HG03097 (cell line): ENCODE results near the gene APOC1.
A peak's percentile ranks its signal among the peaks of the same experiment; 100 is the strongest.

Experiments
- ATAC-seq: cut with Tn5 transposase; IDR thresholded peaks from one replicate; pipeline ENCODE4 v1.9.1; 2021; ENCODE audit not compliant: unreplicated experiment, low FRiP score

APOC1 gene

DNA sequence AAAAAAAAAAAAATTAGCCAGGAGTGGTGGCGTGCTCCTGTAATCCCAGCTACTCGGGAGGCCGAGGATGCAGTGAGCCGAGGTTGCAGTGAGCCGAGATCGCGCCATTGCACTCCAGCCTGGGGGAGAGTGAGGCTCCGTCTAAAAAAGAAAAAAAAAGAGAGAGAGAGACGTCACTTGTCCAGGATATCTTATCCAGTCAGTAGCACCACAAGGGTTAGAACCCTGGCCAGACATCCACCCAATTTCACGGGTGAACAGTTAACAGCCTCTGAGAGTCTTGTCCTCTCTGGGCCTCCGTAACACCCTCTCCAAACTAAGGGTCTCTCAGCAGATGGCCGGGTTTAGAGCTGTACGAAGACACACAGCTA lies 39.9 kb downstream of the APOC1 start:
- peak; percentile 9 for ATAC-seq

DNA sequence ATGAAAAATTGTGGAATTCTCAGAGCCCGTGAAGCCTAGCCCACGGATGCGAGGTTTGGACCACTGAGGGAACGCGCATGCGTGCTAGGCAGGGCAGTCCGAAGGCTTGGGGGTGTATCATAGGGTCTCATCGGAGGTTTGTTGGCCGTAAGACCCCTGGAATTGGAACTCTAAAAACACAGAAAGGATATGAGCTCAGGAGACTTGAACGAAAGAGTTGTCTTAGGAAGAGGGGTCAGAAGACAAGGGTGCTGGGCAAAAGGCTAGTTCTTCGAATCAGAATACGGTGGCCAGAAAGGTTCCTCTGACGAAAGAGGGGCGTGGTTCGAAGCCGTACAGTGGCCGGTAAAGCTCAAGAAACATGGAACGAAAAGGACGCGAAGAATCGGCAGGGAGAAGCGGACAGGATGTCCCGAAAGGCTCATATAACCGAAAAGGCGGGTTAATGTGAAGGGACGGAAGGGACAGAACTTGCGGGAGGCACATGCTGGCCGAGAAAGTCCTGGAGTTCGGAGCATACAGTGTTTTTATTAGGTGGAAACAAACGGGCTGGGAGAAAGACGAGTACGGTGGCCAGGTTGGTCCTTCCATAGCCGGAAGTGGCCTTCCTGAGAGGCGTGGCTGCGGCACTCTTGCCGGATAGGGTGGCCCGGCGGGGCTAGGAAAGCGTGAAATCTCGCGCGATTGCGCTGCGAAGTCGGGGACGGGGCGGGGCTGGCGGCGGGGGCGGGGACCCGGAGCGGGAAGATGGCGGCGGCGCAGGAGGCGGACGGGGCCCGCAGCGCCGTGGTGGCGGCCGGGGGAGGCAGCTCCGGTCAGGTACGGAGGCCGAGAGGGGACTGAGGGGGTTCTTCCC lies 40.5 kb downstream of the APOC1 start, which contains the start of gene CLPTM1:
Gene CLPTM1 (plus strand): TSS at position 732 of the 856 bp plus-strand sequence. CDS start 16 bp downstream, at position 748.
- ATAC-seq, result peak; percentile 65

DNA sequence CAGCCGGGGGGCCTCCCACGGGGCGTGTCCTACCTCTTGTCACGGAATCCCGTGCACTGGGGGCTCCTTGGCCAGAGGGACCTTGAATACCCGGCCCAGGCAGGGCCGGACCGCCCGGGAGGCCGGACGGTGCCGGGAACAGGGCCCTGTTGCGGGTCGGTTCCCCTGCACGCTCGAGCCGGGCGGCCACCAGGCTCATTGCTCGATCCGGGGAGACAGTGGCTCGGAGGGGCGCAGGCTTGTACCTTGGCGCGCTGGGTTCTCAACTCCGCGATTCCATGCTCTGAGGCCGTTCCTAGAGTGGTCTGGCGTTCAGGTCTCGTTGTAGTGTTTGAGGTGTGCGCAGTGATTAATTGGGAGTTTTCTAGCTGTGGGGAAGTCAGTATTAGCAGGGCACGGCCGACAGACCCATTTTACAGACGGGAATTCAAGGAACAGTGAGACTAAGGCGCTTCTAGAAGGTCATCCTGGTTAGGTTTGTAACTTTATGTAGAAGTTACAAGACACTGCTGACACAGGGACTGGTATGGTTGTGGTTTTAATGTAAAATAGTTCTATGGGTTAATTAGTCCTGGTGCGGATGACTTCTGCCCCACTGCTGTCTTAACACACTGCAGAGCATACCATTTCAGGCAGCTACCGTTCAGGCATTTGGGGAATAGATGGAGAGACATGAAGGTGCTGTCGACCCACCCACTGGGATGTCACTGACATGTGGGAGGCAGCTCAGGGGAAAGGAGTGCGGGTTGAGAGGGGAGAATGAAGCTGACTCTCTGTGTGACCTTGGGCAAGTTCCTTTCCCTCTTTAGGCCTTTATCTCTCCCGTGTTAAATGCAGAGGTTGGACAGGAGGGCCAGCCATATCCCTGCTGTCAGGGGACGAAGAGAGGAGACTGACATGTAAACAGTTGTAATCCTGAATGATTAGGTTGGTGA lies 41.4 kb downstream of the APOC1 start:
- ATAC-seq, result peak; percentile 22

DNA sequence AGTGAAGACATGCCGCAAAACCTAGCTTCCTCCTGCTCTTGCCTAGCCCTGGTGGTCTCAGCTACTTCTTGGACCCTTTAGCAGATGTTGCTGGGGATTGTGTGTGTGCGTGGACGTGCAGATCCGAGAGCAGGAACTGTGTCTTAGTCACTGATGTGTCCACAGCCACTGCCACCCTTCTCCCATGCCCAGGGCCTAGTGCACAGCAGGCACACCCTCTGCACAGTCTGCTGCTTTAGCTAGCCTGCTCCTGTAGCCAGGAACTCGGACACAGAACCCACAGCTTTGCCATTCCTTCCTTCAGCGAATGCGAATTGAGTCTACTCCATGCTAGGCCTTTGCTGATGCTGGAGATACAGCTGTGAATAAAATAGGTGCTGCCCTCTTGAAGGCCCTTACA lies 43.1 kb downstream of the APOC1 start:
- no peak for ATAC-seq

DNA sequence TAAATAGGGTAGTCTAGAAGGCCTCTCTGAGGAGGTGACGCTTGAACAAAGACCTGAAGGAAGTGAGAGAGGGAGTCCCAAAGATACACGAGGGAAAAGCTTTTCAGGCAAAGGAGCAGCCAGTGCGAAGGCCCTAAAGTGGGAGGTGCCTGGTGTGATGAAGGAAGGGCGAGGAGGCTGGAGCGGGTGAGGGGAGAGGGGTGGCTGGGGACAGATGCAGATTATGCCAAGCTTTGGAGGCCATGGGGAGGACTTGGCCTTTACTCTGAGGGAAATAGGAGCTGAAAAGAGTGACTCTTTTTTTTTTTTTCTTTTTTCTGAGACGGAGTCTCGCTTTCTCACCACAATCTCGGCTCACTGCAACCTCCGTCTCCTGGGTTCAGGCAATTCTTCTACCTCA lies 43.7 kb downstream of the APOC1 start:
- no peak for ATAC-seq

DNA sequence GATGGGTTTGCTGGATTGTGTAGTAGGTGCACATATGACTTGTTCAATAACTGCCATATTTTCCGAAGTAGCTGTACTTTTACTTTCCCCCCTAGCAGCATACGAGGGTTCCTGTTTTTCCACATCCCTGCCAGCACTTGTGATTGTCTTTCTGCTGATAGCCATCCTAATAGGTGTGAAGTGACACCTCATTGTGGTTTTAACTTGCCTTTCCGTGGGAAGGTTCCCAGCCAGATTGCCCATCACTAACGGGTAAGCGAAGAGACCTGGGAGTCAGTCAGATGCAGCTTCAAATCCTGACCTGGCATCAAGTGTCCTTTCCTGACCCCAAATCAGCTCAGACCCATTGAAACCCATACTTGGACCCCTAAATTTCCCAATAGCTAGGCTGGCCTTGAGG lies 45.3 kb downstream of the APOC1 start:
- no peak for ATAC-seq

DNA sequence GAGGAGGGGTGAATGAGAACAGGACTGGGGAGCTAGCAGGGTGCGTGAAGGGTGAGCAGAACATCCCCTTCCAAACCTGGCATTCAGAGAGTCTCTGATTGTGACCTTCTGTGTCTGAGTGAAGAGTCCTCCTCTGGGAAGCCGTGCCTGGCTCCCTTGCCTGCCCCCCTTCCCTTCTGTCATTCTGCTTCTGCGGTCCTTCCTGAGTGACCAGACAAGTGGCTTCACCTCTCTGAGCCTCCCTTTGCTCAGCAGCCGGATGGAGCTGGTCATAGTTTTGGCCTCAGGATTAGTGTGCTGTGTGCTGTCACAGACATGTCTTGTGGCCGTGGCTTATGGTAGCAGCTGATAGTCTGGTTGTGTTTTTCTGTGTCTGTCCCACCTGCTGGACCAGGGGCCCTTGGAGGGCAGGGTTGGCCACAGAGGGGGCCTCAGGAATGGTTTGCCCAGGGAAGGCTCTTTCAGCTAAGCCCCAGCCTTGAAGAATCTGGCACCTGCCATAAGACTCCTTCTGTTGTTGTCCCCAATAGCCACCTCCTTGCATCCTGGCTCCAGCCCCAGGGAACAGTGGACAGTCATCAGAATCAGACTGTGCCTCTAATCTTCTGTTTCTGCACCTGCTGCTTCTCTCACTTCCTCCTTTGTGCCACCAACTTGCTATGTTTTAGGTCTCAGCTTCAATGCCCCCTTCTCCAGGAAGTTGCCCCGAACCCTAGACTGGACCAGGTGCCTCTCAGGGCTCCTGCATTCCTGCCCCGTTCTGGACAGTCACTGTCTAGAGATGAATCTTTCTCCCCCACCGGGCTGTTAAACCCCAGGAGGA lies 46.7 kb downstream of the APOC1 start:
- ATAC-seq, result no peak

DNA sequence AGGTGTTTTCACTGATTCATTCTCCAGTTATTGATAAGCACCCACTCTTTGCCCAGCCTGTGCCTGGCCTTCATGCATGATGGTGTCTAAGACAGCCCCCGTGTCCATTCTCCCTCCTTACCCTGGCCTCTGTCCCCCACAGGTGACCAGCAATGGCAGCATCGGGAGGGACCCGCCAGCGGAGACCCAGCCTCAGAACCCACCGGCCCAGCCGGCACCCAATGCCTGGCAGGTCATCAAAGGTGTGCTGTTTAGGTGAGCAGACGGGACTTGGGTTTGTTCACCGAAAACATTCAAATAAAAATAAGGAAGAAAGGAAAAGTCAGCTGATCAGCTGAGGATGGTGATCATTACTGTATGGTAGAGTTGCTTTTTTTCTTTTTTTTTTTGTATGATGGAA lies 47.4 kb downstream of the APOC1 start:
- no peak for ATAC-seq

DNA sequence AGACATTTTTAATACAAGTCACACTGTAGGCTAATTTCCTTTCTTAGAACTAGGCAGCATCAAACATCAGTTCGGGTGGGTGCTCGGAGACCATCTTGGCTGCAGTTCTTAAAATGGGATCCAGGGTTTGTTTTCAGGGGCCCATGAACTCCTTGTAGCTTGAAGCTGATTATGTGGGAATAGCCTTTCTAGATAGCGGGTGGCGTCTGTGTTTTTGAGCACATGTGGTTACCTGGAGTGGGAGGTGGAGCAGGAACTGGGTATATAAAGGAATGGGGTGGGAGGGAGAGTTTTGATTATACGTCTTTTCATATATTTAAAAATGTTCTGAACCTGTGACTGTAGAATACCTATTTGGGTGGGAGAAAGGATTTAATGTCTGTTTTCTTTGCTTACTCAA lies 53.7 kb downstream of the APOC1 start:
- ATAC-seq, result no peak

DNA sequence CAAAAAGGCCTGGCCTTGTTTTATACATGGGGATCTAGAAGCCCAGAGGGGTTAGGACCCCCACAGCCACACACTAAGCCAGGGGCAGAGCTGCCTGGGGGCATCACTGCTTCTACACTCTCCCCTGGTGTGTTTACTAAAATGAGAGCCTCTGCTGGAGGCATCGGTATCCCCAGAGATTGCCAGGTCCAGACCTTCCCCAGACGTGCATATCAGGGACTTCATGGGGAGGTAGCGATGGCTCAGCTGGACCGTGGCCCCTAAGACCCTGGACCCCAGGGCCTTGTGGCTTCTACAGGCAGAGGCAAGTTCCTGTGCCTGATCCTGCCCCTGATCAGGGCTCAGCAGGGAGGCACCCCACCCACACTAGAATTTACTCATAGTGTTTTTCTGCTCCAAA lies 54.3 kb downstream of the APOC1 start:
- ATAC-seq, result no peak
